Activated CD8-positive, alpha-beta memory T cell treated with anti-CD3 and anti-CD28 coated beads, Interleukin-2, amount 50 U/mL, for 24 hours (primary cell): ENCODE measurements around the gene NPIPA3.
"Not testable (repeated sequence)": the region's sequence is repeated elsewhere in the genome, so short reads cannot be mapped to it uniquely, and the experiment has no call there.

Source experiments
- DNase-seq: peaks from one replicate; pipeline ENCODE4 v3.0.0-alpha.2; 2020; ENCODE audit errors: extremely low read depth

The NPIPA3 gene

DNA sequence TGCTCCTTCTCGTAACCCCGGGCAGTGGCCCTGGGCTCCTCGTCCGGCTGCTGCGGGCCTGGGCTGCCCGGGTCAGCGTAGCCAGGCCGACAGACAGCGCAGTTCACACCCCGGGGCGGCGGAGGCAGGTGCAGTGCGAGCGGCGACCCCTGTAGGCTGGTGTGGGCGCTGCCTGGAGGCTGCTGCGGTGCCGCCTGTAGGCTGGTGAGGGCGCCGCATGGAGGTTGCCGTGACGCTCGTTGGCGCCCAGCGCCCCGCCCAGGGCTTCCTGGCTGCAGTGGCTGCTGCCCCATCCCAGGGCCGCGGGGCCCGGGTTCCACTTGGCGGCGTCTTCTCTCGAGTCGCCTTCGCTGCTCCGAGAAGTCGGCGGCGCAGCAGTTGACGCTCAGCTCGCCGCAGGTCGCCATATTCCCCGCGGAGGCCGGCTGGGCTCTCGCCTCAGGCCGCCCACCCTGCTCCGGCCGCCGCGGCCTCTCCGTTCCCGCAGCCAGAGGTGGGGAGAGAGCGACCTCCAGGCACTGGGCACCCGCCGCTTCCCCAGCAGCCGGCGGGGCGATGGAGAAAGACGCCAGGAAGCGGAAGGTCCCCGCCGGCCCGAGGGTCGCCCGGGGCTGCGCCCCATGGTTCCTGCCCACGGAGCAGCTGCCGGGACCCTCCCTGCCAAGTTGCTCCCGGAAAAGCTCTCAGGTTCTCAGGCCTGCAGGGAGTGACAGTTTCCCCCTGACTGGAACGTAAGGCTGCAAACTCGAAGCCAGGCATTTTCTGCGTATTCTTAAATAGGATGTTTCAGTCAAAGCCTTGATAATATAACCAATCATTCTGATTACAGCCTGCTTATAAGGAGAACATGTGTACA, 39.3 kb downstream of the NPIPA3 start, which contains the start of gene NPIPA2:
TSS of gene NPIPA2 (plus strand) at position 261 of the 856 bp plus-strand sequence. CDS start 5,533 bp downstream, outside the sequence.
- DNase-seq = not testable (repeated sequence)

DNA sequence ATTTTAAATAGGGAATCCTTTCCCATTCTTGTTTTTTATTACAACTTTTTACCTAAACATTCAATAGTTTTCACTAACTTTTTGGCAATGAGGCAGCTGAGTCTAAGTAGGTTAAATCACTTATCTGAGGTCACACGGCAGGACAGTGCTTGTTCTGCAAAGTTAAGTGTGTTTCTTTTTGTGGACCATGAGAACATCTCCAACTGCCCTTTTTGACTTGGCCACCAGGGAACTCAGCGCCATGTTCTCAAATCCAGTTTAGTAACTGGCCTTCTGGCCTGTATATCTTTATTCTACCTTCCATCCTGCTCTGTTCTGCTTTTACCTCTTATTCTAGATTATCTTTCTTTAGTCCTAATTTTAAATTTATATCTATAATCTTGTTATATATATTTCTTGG, 70.4 kb downstream of the NPIPA3 start:
- DNase-seq = not testable (repeated sequence)

DNA sequence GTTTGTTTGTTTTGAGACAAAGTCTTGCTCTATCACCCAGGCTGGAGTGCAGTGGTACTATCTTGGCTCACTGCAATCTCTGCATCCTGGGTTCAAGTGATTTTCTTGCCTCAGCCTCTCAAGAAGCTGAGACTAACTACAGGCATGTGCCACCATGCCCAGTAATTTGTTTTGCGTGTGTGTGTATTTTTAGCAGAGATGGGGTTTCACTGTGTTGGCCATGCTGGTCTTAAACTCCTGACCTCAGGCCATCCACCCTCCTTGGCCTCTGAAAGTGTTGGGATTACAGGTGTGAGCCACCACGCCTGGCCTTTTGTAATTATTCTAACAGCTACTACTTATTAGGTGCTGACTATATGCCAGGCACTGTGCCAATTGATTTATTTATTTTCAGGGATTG, 72.4 kb downstream of the NPIPA3 start:
- DNase-seq = not testable (repeated sequence)
